ENCODE data around the gene TTC39C. TPM values are rescaled to one million over a fixed set of nuclear protein-coding genes. Genes with fewer than 3 reads are reported as not detected.

The TTC39C gene
- total RNA-seq, 1 donor from 2014 or later = 12.8 TPM

- Mint-ChIP-seq H3K4me3 (ENCODE audit: unreplicated experiment) (no peak overlapping the region), H3K36me3 (ENCODE audit: low read depth, unreplicated experiment) (no peaks in the 10 kb centered on the region), H3K9me3 (ENCODE audit: unreplicated experiment) (no peaks in the 10 kb centered on the region), H3K4me1 (ENCODE audit: low read depth, unreplicated experiment) (peaks cover 7% of the 10 kb centered on the region), H3K27ac (ENCODE audit: unreplicated experiment) (no peak overlapping the region), H3K27me3 (ENCODE audit: low read depth, unreplicated experiment) (no peaks in the 10 kb centered on the region)
- no peaks in the 10 kb centered on the region for H3K27me3 ChIP-seq (ENCODE audit: insufficient read depth, low read length)
- no peak overlapping the region for H3K4me3 ChIP-seq (ENCODE audit: insufficient read depth, low read depth, low read length)
- DNase-seq (ENCODE audit: low read depth) (no peak), FAIRE-seq (no peak)
- H3K4me2 ChIP-seq (ENCODE audit: low read length) = no peak overlapping the region
- no peak overlapping the region for H3K27ac ChIP-seq (ENCODE audit: low read depth, low read length)
- peaks cover 9% of the 10 kb centered on the region for H3K4me1 ChIP-seq (ENCODE audit: insufficient read depth, low read length)
- no peaks in the 10 kb centered on the region for H4K20me1 ChIP-seq (ENCODE audit: insufficient read depth, low read length)
- TF ChIP-seq EZH2 (IDR thresholded peaks at IDR 0.05; ENCODE audit: insufficient read depth, low read length) = no peak
- TF ChIP-seq, protein P1, sequence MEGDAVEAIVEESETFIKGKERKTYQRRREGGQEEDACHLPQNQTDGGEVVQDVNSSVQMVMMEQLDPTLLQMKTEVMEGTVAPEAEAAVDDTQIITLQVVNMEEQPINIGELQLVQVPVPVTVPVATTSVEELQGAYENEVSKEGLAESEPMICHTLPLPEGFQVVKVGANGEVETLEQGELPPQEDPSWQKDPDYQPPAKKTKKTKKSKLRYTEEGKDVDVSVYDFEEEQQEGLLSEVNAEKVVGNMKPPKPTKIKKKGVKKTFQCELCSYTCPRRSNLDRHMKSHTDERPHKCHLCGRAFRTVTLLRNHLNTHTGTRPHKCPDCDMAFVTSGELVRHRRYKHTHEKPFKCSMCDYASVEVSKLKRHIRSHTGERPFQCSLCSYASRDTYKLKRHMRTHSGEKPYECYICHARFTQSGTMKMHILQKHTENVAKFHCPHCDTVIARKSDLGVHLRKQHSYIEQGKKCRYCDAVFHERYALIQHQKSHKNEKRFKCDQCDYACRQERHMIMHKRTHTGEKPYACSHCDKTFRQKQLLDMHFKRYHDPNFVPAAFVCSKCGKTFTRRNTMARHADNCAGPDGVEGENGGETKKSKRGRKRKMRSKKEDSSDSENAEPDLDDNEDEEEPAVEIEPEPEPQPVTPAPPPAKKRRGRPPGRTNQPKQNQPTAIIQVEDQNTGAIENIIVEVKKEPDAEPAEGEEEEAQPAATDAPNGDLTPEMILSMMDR (IDR thresholded peaks at IDR 0.05; ENCODE audit: insufficient read depth, low read depth, low read length) = no peak
- no peaks in the 10 kb centered on the region for H3K9me3 ChIP-seq (ENCODE audit: insufficient read depth, low read depth, low read length)
- H2AFZ ChIP-seq (ENCODE audit: low read depth, low read length) = no peak overlapping the region
- no peak overlapping the region for H3K9ac ChIP-seq (ENCODE audit: low read length)
- no peaks in the 10 kb centered on the region for H3K79me2 ChIP-seq (ENCODE audit: insufficient read depth, low read length)
- peaks cover 2% of the 10 kb centered on the region for H3K36me3 ChIP-seq (ENCODE audit: insufficient read depth, low read length)
Observed at GRCh38 chr18:24111936-24112335, 97.4 kb downstream of the TTC39C start.

DNA sequence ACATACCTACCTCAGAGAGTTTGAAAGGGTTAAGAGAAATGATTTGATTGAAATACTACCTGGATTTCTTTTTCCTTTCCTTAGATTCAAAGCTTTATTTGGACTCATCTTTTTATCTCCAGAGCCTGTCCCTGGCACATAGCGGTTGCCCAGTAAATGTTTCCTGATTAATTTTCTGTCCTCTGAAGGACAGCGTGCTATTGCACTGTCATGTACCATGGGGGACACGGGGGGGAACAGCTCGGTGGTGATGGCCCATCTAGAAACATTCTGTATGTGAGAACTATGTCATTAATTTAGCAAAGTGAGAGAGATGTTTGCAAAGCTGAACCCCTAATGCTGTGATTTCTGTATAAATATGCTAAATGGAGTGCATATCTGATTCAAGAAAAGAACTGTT, 97.9 kb downstream of the TTC39C start:
- no peak overlapping the region for H3K4me3 Mint-ChIP-seq (ENCODE audit: unreplicated experiment)
- no peaks in the 10 kb centered on the region for H3K79me2 ChIP-seq (ENCODE audit: insufficient read depth, low read length)
- H2AFZ ChIP-seq (ENCODE audit: low read depth, low read length) = no peak overlapping the region
- H3K4me1 Mint-ChIP-seq (ENCODE audit: low read depth, unreplicated experiment) = peaks cover 7% of the 10 kb centered on the region
- no peak overlapping the region for H3K4me3 ChIP-seq (ENCODE audit: insufficient read depth, low read depth, low read length)
- FAIRE-seq (no peak), DNase-seq (ENCODE audit: low read depth) (no peak)
- H3K9ac ChIP-seq (ENCODE audit: low read length) = no peak overlapping the region
- no peaks in the 10 kb centered on the region for H3K36me3 Mint-ChIP-seq (ENCODE audit: low read depth, unreplicated experiment)
- H3K27me3 Mint-ChIP-seq (ENCODE audit: low read depth, unreplicated experiment) = no peaks in the 10 kb centered on the region
- H3K27ac Mint-ChIP-seq (ENCODE audit: unreplicated experiment) = no peak overlapping the region
- peaks cover 9% of the 10 kb centered on the region for H3K4me1 ChIP-seq (ENCODE audit: insufficient read depth, low read length)
- TF ChIP-seq EZH2 (IDR thresholded peaks at IDR 0.05; ENCODE audit: insufficient read depth, low read length) = no peak
- TF ChIP-seq, protein P1 (IDR thresholded peaks at IDR 0.05; ENCODE audit: insufficient read depth, low read depth, low read length) = no peak
- no peaks in the 10 kb centered on the region for H3K9me3 Mint-ChIP-seq (ENCODE audit: unreplicated experiment)
- H3K4me2 ChIP-seq (ENCODE audit: low read length) = no peak overlapping the region
- H4K20me1 ChIP-seq (ENCODE audit: insufficient read depth, low read length) = no peaks in the 10 kb centered on the region
- H3K27me3 ChIP-seq (ENCODE audit: insufficient read depth, low read length) = no peaks in the 10 kb centered on the region
- peaks cover 2% of the 10 kb centered on the region for H3K36me3 ChIP-seq (ENCODE audit: insufficient read depth, low read length)
- no peak overlapping the region for H3K27ac ChIP-seq (ENCODE audit: low read depth, low read length)
- H3K9me3 ChIP-seq (ENCODE audit: insufficient read depth, low read depth, low read length) = no peaks in the 10 kb centered on the region

DNA sequence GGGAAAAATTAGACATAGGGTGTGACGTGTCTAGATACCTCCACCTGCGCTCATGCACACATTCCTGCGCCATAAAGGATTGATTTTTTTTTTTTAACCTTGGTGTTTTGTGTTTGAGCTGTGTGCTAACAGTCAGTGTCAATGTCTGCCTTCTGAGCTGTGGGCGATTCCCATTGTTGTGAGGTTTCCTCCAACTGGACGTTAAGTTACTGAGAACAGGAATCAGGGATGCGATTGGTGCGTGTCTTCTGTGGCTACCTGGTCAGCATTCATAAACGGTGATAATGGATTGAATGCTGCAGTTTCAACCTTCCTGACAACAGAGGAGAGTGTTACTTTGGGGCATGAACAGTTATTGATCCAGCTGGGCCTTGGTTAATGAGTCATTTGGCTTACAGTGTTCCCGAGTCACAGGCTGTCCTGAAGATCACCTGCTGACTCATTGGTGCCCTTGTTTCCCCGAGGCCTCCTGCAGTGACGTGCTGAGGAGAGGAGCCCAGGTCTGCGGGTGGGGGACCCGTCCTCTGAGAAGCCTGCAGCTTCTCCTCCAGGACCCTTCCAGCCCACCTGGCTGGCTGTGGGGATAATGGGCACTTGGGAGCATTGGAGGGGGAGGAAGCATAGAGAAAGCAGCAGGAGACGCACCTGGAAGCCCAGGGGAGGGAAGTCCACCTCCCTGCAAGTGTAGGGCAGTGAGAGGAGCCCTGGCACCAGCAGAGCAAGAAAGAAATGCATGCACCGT, 98.5 kb downstream of the TTC39C start:
- H3K4me1 Mint-ChIP-seq (ENCODE audit: low read depth, unreplicated experiment) = peaks cover 7% of the 10 kb centered on the region
- Histone ChIP-seq H3K4me3 (ENCODE audit: insufficient read depth, low read depth, low read length) (no peak overlapping the region), H3K79me2 (ENCODE audit: insufficient read depth, low read length) (no peaks in the 10 kb centered on the region), H3K4me2 (ENCODE audit: low read length) (peak overlapping the region; percentile 42), H3K9me3 (ENCODE audit: insufficient read depth, low read depth, low read length) (no peaks in the 10 kb centered on the region), H3K4me1 (ENCODE audit: insufficient read depth, low read length) (peaks cover 9% of the 10 kb centered on the region), H4K20me1 (ENCODE audit: insufficient read depth, low read length) (no peaks in the 10 kb centered on the region), H3K36me3 (ENCODE audit: insufficient read depth, low read length) (peaks cover 2% of the 10 kb centered on the region), H3K9ac (ENCODE audit: low read length) (no peak overlapping the region), H2AFZ (ENCODE audit: low read depth, low read length) (no peak overlapping the region), H3K27ac (ENCODE audit: low read depth, low read length) (no peak overlapping the region), H3K27me3 (ENCODE audit: insufficient read depth, low read length) (no peaks in the 10 kb centered on the region)
- H3K27me3 Mint-ChIP-seq (ENCODE audit: low read depth, unreplicated experiment) = no peaks in the 10 kb centered on the region
- H3K4me3 Mint-ChIP-seq (ENCODE audit: unreplicated experiment) = no peak overlapping the region
- TF ChIP-seq, protein P1 (IDR thresholded peaks at IDR 0.05; ENCODE audit: insufficient read depth, low read depth, low read length) = no peak
- TF ChIP-seq EZH2 (IDR thresholded peaks at IDR 0.05; ENCODE audit: insufficient read depth, low read length) = no peak
- DNase-seq (ENCODE audit: low read depth) (peak; percentile 64), FAIRE-seq (no peak)
- no peaks in the 10 kb centered on the region for H3K36me3 Mint-ChIP-seq (ENCODE audit: low read depth, unreplicated experiment)
- no peak overlapping the region for H3K27ac Mint-ChIP-seq (ENCODE audit: unreplicated experiment)
- no peaks in the 10 kb centered on the region for H3K9me3 Mint-ChIP-seq (ENCODE audit: unreplicated experiment)

Data from astrocyte (in vitro differentiated cells and primary cell).